ENCODE data around the gene HDC.

DNA sequence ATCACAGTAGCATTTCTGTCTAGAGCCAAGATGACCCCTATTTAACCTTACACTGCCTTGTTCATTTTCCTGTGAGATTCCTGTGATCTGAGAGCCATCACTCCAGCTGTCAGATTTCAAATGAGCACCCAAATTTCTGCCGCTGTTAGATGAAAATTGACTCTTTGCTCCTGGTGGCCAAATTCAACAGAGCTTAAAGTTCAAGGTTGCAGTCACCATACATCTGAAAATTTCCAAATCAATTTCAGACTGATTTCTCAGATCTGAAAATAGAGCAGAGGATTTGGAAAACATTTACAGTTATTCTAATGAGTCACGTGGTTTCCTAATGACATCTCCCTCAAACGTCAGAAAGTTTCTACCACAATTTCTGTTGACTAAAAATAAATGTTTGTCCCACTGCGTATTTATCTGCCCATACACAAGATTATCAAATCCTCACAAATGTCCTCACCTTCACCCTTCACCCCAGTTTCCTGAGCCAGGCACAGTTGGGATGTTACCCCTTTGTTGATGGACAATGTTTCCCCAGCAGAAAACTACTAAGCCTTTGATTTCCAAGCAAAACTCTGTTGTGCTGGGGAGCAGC is 16.4 kb downstream of the HDC start:
- TF ChIP-seq, protein P1, sequence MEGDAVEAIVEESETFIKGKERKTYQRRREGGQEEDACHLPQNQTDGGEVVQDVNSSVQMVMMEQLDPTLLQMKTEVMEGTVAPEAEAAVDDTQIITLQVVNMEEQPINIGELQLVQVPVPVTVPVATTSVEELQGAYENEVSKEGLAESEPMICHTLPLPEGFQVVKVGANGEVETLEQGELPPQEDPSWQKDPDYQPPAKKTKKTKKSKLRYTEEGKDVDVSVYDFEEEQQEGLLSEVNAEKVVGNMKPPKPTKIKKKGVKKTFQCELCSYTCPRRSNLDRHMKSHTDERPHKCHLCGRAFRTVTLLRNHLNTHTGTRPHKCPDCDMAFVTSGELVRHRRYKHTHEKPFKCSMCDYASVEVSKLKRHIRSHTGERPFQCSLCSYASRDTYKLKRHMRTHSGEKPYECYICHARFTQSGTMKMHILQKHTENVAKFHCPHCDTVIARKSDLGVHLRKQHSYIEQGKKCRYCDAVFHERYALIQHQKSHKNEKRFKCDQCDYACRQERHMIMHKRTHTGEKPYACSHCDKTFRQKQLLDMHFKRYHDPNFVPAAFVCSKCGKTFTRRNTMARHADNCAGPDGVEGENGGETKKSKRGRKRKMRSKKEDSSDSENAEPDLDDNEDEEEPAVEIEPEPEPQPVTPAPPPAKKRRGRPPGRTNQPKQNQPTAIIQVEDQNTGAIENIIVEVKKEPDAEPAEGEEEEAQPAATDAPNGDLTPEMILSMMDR (IDR thresholded peaks at IDR 0.05 in 2 of 3, conservative IDR thresholded peaks at IDR 0.05 in 1 of 3; ENCODE audit: borderline replicate concordance in 1 of 3, insufficient read depth in 1 of 3, low read depth in 2 of 3, low read length in 2 of 3): no peak
- no peak for TF ChIP-seq JUND (IDR thresholded peaks at IDR 0.05)
- TF ChIP-seq ZNF274 (IDR thresholded peaks at IDR 0.05; ENCODE audit: low read depth, low read length): no peak
- TF ChIP-seq POLR2AphosphoS5 (IDR thresholded peaks at IDR 0.05; ENCODE audit: low read depth, low read length): no peak
- TF ChIP-seq POLR2A (IDR thresholded peaks at IDR 0.05; ENCODE audit: borderline replicate concordance, extremely low read depth, insufficient read depth, insufficient read length): no peak
- no peak for TF ChIP-seq EZH2phosphoT487 (IDR thresholded peaks at IDR 0.05; ENCODE audit: borderline replicate concordance)
- no peak for TF ChIP-seq SRF (IDR thresholded peaks at IDR 0.05; ENCODE audit: low read depth)
- no peak for TF ChIP-seq CEBPB (IDR thresholded peaks at IDR 0.05; ENCODE audit: low read depth)
- TF ChIP-seq SIN3A (IDR thresholded peaks at IDR 0.05; ENCODE audit: low read depth): no peak
- TF ChIP-seq, protein P2, sequence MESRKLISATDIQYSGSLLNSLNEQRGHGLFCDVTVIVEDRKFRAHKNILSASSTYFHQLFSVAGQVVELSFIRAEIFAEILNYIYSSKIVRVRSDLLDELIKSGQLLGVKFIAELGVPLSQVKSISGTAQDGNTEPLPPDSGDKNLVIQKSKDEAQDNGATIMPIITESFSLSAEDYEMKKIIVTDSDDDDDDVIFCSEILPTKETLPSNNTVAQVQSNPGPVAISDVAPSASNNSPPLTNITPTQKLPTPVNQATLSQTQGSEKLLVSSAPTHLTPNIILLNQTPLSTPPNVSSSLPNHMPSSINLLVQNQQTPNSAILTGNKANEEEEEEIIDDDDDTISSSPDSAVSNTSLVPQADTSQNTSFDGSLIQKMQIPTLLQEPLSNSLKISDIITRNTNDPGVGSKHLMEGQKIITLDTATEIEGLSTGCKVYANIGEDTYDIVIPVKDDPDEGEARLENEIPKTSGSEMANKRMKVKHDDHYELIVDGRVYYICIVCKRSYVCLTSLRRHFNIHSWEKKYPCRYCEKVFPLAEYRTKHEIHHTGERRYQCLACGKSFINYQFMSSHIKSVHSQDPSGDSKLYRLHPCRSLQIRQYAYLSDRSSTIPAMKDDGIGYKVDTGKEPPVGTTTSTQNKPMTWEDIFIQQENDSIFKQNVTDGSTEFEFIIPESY (IDR thresholded peaks at IDR 0.05; ENCODE audit: extremely low read depth, insufficient replicate concordance, low read length): no peak
- no peak for TF ChIP-seq SP1 (IDR thresholded peaks at IDR 0.05; ENCODE audit: low read depth)
- no peak for TF ChIP-seq EZH2 (IDR thresholded peaks at IDR 0.05)
- TF ChIP-seq, protein P3, sequence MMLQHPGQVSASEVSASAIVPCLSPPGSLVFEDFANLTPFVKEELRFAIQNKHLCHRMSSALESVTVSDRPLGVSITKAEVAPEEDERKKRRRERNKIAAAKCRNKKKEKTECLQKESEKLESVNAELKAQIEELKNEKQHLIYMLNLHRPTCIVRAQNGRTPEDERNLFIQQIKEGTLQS (IDR thresholded peaks at IDR 0.05): no peak
- no peak for TF ChIP-seq TCF7L2 (IDR thresholded peaks at IDR 0.05; ENCODE audit: borderline replicate concordance, extremely low read depth, insufficient read depth, insufficient read length)
